PC-9 (cell line): ENCODE data around the gene PRDM16. TPM values are rescaled to one million over a fixed set of nuclear protein-coding genes. Genes with fewer than 3 reads are reported as not detected.

Source experiments
- BruUV-seq: library from RNA; stranded (reverse); fragments of 400-500 nt; replicated peaks from 2 replicates; lab custom pipeline; 2021; lab: Mats Ljungman, UMichigan
- CTCF ChIA-PET: fragments of 300-600 bp; sonication (Branson Sonifier 250); formaldehyde crosslinking; loops from one replicate; lab custom pipeline; 2022; ENCODE audit warnings: antibody characterized with exemption; lab: Charles Lee
- POLR2A ChIA-PET: fragments of 300-600 bp; sonication (Branson Sonifier 250); formaldehyde crosslinking; loops from one replicate; lab custom pipeline; 2022; ENCODE audit warnings: antibody characterized with exemption; ENCODE audit not compliant: unreplicated experiment; lab: Charles Lee
- DNase-seq, 2 experiments: peaks; one replicate each; pipeline versions ENCODE4 v3.0.0 to v3.0.0-alpha.2; 2015 to 2022; ENCODE audit warnings: mixed read lengths in 1 of 2
- H2AFZ ChIP-seq: fragments of 200-600 bp; sonication (generic); 2 replicates; pipeline ENCODE4 v1.8.1; 2017; ENCODE audit warnings: antibody characterized with exemption
- H3F3A ChIP-seq: fragments of 200-600 bp; sonication (generic); 2 replicates; pipeline ENCODE4 v1.8.1; 2017; ENCODE audit warnings: antibody characterized with exemption, mild to moderate bottlenecking, low read depth; ENCODE audit not compliant: insufficient read depth
- H3K27ac ChIP-seq: fragments of 200-600 bp; sonication (generic); 2 replicates; pipeline ENCODE4 v1.6.1; 2016; ENCODE audit warnings: mixed run types
- H3K27me3 ChIP-seq: fragments of 200-600 bp; sonication (generic); 2 replicates; pipeline ENCODE4 v1.6.1; 2016; ENCODE audit warnings: low read depth, mixed run types; ENCODE audit not compliant: insufficient read depth
- H3K36me3 ChIP-seq: fragments of 200-600 bp; sonication (generic); 2 replicates; pipeline ENCODE4 v1.6.1; 2016; ENCODE audit warnings: low read depth, mixed run types
- H3K4me1 ChIP-seq: fragments of 200-600 bp; sonication (generic); replicated peaks from 2 replicates; pipeline ENCODE4 v1.6.1; 2016; ENCODE audit warnings: mixed run types; ENCODE audit not compliant: insufficient read depth
- H3K4me2 ChIP-seq: fragments of 200-600 bp; sonication (generic); 2 replicates; pipeline ENCODE4 v1.6.1; 2017; ENCODE audit warnings: mixed run types
- H3K4me3 ChIP-seq: fragments of 200-600 bp; sonication (generic); 2 replicates; pipeline ENCODE4 v1.6.1; 2016; ENCODE audit warnings: mixed run types
- H3K79me2 ChIP-seq: fragments of 200-600 bp; sonication (generic); 2 replicates; pipeline ENCODE4 v1.6.1; 2017; ENCODE audit warnings: low read depth, mixed run types
- H3K9me2 ChIP-seq: fragments of 200-600 bp; sonication (generic); 2 replicates; pipeline ENCODE4 v1.8.1; 2017; ENCODE audit warnings: mild to moderate bottlenecking; ENCODE audit not compliant: insufficient read depth
- H3K9me3 ChIP-seq: fragments of 200-600 bp; sonication (generic); 2 replicates; pipeline ENCODE4 v1.8.1; 2016; ENCODE audit warnings: low read depth; ENCODE audit not compliant: insufficient read depth
- H4K20me1 ChIP-seq: fragments of 200-600 bp; sonication (generic); 2 replicates; pipeline ENCODE4 v1.8.1; 2017; ENCODE audit not compliant: insufficient read depth
- EZH2 ChIP-seq: fragments of 200-600 bp; sonication (generic); IDR thresholded peaks from 2 replicates; pipeline ENCODE4 v1.8.0; 2017; ENCODE audit warnings: antibody characterized with exemption, low read depth
- intact Hi-C: fragments of 100-400 bp; cut with micrococcal nuclease; formaldehyde crosslinking; loops from one replicate; pipeline ENCODE4 v1.10.0; 2022; ENCODE audit not compliant: unreplicated experiment
- total RNA-seq: library from RNA; stranded (reverse); gene quantifications from 2 replicates; pipeline ENCODE4 v1.2.3, GENCODE V29; 2021
- TF ChIP-seq, protein P1 (sequence below): fragments of 200-600 bp; sonication (generic); conservative IDR thresholded peaks from 2 replicates; pipeline ENCODE4 v1.6.1; 2017; ENCODE audit warnings: mixed run types, antibody characterized with exemption, mild to moderate bottlenecking, moderate library complexity

The PRDM16 gene
- total RNA-seq, 1 experiment from 2014 or later: not detected

DNA sequence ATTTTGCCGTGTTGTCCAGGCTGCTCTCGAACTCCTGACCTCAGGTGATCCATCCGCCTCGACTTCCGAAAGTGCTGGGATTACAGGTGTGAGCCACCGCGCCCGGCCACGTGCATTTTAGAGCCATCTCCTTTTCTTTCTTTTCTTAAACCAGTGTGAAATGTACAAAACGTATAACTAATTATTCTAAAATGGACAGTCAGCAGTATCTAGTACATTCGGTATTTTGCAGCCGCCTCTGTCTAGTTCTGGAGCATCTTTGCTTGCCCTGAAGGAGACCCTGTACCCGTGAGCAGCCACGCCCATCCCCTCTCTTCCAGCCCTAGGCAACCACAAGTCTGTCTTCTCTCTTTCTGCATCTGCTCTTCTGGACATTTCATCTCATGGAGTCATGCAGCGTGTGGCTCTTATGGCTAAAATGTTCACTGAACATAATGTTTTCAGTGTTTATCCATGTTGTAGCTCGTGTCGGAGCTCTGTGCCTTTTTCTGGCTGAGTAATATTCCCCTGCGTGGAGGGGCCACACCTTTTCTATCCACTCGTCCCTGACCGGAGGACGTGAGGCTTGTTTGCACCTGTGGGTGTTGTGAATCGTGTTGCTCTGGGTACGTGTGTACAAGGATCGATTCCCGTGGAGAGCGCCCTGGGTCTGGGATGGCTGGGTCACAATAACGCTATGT lies 198.0 kb downstream of the PRDM16 start:
- ChIA-PET CTCF (no interaction called here), POLR2A (no interaction called here)
- Histone ChIP-seq H3K4me2 (no peak overlapping the region), H3K27ac (no peak overlapping the region), H3K4me3 (no peak overlapping the region), H2AFZ (no peak overlapping the region), H3K4me1 (no peaks in the 10 kb centered on the region), H4K20me1 (no peaks in the 10 kb centered on the region; the same call in 1 of the 2 replicates), H3K9me2 (no peaks in the 10 kb centered on the region), H3F3A (no peaks in the 10 kb centered on the region), H3K9me3 (no peaks in the 10 kb centered on the region), H3K79me2 (no peaks in the 10 kb centered on the region), H3K36me3 (no peaks in the 10 kb centered on the region), H3K27me3 (peaks cover 100% of the 10 kb centered on the region)
- intact Hi-C loops: no loop called here
- TF ChIP-seq, protein P1, sequence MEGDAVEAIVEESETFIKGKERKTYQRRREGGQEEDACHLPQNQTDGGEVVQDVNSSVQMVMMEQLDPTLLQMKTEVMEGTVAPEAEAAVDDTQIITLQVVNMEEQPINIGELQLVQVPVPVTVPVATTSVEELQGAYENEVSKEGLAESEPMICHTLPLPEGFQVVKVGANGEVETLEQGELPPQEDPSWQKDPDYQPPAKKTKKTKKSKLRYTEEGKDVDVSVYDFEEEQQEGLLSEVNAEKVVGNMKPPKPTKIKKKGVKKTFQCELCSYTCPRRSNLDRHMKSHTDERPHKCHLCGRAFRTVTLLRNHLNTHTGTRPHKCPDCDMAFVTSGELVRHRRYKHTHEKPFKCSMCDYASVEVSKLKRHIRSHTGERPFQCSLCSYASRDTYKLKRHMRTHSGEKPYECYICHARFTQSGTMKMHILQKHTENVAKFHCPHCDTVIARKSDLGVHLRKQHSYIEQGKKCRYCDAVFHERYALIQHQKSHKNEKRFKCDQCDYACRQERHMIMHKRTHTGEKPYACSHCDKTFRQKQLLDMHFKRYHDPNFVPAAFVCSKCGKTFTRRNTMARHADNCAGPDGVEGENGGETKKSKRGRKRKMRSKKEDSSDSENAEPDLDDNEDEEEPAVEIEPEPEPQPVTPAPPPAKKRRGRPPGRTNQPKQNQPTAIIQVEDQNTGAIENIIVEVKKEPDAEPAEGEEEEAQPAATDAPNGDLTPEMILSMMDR: no peak
- TF ChIP-seq EZH2: no peak
- no peak for DNase-seq
- no TSS peak for BruUV-seq

DNA sequence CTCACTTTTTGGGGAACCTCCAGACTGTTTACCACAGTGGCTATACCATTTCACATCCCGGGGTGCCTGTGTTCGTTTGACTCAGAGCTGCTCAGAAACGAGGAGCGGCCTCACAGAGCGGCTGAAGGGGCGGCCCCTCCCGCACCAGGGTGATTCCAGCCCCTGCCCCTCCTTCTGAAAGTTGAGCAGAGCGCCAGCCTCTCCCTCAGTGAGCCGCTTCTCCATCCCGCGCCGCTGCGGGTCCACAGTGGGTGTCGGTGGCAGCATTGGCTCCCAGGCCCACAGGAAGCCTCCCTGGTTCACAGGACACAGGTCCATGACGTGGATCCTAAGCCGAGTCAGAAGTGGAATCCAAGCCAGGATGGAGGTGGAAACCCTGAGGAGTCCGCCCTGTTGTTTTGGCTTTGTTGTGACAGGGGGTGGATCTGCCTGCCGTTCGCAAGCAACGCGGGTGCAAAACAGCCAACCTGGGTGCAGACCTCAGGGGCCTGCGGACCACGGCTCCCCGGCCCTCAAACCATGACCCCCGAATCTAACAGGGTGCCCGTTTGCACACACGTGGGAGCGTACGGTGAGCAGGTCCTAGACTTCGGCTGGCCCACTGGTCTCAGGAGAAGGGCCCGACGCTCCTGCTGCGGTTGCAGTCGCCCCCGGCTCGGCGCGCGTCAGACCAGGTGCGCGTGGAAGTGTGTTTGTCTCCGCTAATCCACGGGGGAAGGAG lies 198.7 kb downstream of the PRDM16 start:
- POLR2A ChIA-PET: no interaction called here
- no peaks in the 10 kb centered on the region; the same call in 1 of the 2 replicates for H4K20me1 ChIP-seq
- H3K4me1 ChIP-seq: no peaks in the 10 kb centered on the region
- H3K36me3 ChIP-seq: no peaks in the 10 kb centered on the region
- CTCF ChIA-PET: no interaction called here
- TF ChIP-seq, protein P1: no peak
- no peak for TF ChIP-seq EZH2
- H3K4me3 ChIP-seq: no peak overlapping the region
- H2AFZ ChIP-seq: no peak overlapping the region
- no peak for DNase-seq
- intact Hi-C loops: no loop called here
- H3K27ac ChIP-seq: no peak overlapping the region
- no peak overlapping the region for H3K4me2 ChIP-seq
- no peaks in the 10 kb centered on the region for H3K9me2 ChIP-seq
- H3K79me2 ChIP-seq: no peaks in the 10 kb centered on the region
- BruUV-seq: no TSS peak
- H3F3A ChIP-seq: no peaks in the 10 kb centered on the region
- no peaks in the 10 kb centered on the region for H3K9me3 ChIP-seq
- peaks cover 100% of the 10 kb centered on the region for H3K27me3 ChIP-seq

DNA sequence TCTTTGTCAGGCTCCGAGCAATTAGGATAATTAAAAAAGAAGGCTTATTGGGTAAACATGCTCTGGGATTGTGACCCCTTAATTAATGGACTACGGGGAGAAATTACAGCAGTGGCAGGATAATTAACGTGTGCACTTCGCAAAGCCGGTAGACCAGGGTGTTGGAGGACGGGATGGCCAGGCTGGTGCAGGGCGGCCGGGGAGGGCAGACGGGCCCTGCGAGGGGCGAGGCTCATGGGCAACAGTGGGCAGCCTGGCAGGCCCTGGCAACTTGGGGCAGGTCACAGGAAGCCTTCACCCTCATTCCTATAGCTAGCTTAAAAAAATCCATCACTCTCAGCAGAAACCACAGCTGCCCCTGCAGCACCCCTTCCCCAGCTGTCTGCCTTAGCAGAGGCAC lies 199.3 kb downstream of the PRDM16 start:
- peaks cover 100% of the 10 kb centered on the region for H3K27me3 ChIP-seq
- intact Hi-C loops: no loop called here
- H3K79me2 ChIP-seq: no peaks in the 10 kb centered on the region
- no peak overlapping the region for H2AFZ ChIP-seq
- no peak for DNase-seq
- H3K4me3 ChIP-seq: no peak overlapping the region
- no peaks in the 10 kb centered on the region for H3K4me1 ChIP-seq
- no peaks in the 10 kb centered on the region for H3K36me3 ChIP-seq
- no peaks in the 10 kb centered on the region for H3K9me2 ChIP-seq
- no peaks in the 10 kb centered on the region for H3F3A ChIP-seq
- no peak overlapping the region for H3K4me2 ChIP-seq
- H3K27ac ChIP-seq: no peak overlapping the region
- BruUV-seq: no TSS peak
- TF ChIP-seq EZH2: no peak
- TF ChIP-seq, protein P1: no peak
- H3K9me3 ChIP-seq: no peaks in the 10 kb centered on the region
- CTCF ChIA-PET: no interaction called here
- H4K20me1 ChIP-seq: no peaks in the 10 kb centered on the region; the same call in 1 of the 2 replicates
- POLR2A ChIA-PET: no interaction called here
